ENCODE results near the gene SCN10A. TPM values are rescaled to one million over a fixed set of nuclear protein-coding genes. Genes with fewer than 3 reads are reported as not detected.

Gene SCN10A
- total and polyA plus RNA-seq, 3 experiments from 2014 or later = not detected

DNA sequence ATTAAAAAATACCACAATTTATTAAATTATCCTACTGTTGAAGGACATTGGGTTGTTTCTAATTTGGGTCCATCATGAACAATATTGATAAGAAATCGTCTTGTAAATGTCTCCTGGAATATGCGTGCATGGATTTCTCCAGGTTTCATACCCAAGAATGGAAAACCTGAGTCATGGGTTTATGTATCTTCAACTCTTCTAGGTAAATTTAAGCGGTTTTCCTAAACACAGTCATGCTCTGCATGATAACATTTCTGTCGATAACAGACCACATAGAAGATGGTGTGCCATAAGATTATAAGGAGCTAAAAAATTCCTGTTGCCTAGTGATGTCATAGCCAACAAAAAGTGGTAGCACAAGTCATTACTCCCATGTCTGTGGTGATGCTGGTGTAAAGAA is 126.7 kb downstream of the SCN10A start:
- no peaks in the 10 kb centered on the region for H3K4me1 Mint-ChIP-seq

DNA sequence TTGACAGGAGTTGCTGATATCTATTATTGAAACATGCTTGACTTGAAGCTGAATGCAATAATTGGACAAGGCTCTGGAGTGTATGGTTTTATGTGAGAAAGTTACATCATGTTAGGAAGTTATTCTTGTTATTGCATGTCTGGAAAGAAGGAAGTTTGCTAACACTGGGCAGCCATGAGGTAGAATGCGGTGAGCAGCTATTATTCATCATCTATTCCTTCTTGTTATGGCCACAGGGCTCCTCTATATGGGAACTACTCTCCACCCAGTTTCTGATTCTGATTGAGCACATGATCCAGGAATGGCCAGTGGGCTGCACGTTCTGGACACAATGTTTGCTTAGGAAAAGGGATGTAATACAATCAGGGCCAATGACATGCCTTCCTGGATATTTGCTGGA is 128.7 kb downstream of the SCN10A start:
- Histone ChIP-seq H3K4me3 (ENCODE audit: low read length) (no peak overlapping the region), H3K27me3 (ENCODE audit: insufficient read depth, low read length, poor library complexity, severe bottlenecking) (no peaks in the 10 kb centered on the region), H3K4me1 (ENCODE audit: insufficient read depth, low read length) (no peaks in the 10 kb centered on the region), H3K27ac (ENCODE audit: low read depth, low read length) (no peak overlapping the region), H3K9me3 (ENCODE audit: low read length) (no peaks in the 10 kb centered on the region), H3K36me3 (ENCODE audit: insufficient read depth, low read length) (no peaks in the 10 kb centered on the region)
- ChIA-PET CTCF (no interaction called here), POLR2A (no interaction called here)
- Mint-ChIP-seq H3K27ac (peak overlapping the region in 1 of 8 donors; percentile 33), H3K4me1 (no peaks in the 10 kb centered on the region), H3K36me3 (no peaks in the 10 kb centered on the region), H3K27me3 (peaks cover 3 to 5% of the 10 kb centered on the region in 2 donors), H3K4me3 (no peak overlapping the region), H3K9me3 (no peaks in the 10 kb centered on the region)
- no peak for DNase-seq

More for the DNA sequence above, 126.7 kb downstream of the SCN10A start:
- no peak for DNase-seq
- Histone ChIP-seq H3K4me1 (ENCODE audit: insufficient read depth, low read length) (no peaks in the 10 kb centered on the region), H3K9me3 (ENCODE audit: low read length) (no peaks in the 10 kb centered on the region), H3K27ac (ENCODE audit: low read depth, low read length) (no peak overlapping the region), H3K4me3 (ENCODE audit: low read length) (no peak overlapping the region), H3K27me3 (ENCODE audit: insufficient read depth, low read length, poor library complexity, severe bottlenecking) (no peaks in the 10 kb centered on the region), H3K36me3 (ENCODE audit: insufficient read depth, low read length) (no peaks in the 10 kb centered on the region)
- CTCF ChIA-PET = no interaction called here
- Mint-ChIP-seq H3K36me3 (no peaks in the 10 kb centered on the region), H3K4me3 (no peak overlapping the region), H3K27ac (no peak overlapping the region), H3K27me3 (peaks cover 0 to 4% of the 10 kb centered on the region in 2 donors), H3K9me3 (peaks cover 0 to 2% (median 0%) of the 10 kb centered on the region in 5 donors)
- POLR2A ChIA-PET = no interaction called here

DNA sequence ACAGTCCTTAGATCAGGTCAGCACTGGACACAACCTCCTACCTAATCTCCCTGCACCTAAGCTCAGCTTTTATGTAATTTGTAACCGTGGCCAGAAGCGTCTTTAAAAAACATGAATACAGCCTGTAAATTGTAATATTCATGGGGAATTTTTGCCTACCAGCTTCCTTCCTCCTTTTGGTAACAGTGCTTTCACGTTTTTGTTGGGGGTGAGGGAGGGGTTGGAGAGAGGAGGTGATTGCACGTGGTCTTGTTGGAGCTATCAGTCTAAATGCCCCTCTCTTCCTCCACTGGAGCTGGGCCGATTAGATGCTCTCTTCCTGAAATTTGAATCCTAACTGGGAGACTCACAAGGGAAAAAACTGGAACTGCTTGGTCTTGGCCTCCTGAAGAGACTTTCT is 131.5 kb downstream of the SCN10A start:
- no peaks in the 10 kb centered on the region for H3K9me3 Mint-ChIP-seq
- H3K27ac Mint-ChIP-seq = peak overlapping the region in 1 of 8 donors; percentile 24
- no peak for DNase-seq
- H3K27ac ChIP-seq (ENCODE audit: low read depth, low read length) = no peak overlapping the region
- no peaks in the 10 kb centered on the region for H3K36me3 ChIP-seq (ENCODE audit: insufficient read depth, low read length)
- H3K36me3 Mint-ChIP-seq = no peaks in the 10 kb centered on the region
- H3K27me3 Mint-ChIP-seq = peaks cover 5 to 18% of the 10 kb centered on the region in 2 donors
- no peaks in the 10 kb centered on the region for H3K4me1 ChIP-seq (ENCODE audit: insufficient read depth, low read length)
- H3K9me3 ChIP-seq (ENCODE audit: low read length) = no peaks in the 10 kb centered on the region
- no peak overlapping the region for H3K4me3 ChIP-seq (ENCODE audit: low read length)
- H3K4me3 Mint-ChIP-seq = no peak overlapping the region
- ChIA-PET POLR2A (no interaction called here), CTCF (no interaction called here)
- no peaks in the 10 kb centered on the region for H3K27me3 ChIP-seq (ENCODE audit: insufficient read depth, low read length, poor library complexity, severe bottlenecking)
- no peaks in the 10 kb centered on the region for H3K4me1 Mint-ChIP-seq

DNA sequence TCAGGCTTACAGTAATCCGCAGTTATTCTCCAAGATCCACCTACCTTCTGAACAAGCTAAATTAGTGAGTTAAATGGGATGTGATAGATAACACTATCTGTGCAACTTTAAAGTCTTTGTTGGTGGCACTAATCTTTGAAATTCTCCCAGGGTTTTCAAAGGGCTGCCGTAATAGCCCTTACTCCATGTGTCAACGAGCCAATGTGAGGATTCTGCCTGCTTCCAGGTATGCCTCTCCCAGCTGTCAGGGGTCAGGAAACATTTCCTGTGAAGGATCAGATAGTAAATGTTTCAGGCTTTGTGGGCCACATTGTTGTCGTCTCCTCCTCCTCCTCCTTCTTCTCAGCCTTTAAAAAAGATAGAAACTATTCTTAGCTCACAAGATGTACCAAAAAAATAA is 146.3 kb downstream of the SCN10A start:
- ChIA-PET CTCF (interaction anchor here (1.3 kb wide), 1 partner anchor 18 kb away, joined by 3 read pairs; no protein-coding TSS in a partner anchor), POLR2A (no interaction called here)
- peaks cover 0 to 3% (median 0%) of the 10 kb centered on the region in 5 donors for H3K9me3 Mint-ChIP-seq
- Histone ChIP-seq H3K36me3 (ENCODE audit: insufficient read depth, low read length) (no peaks in the 10 kb centered on the region), H3K27me3 (ENCODE audit: insufficient read depth, low read length, poor library complexity, severe bottlenecking) (peaks cover 5% of the 10 kb centered on the region), H3K4me1 (ENCODE audit: insufficient read depth, low read length) (no peaks in the 10 kb centered on the region), H3K4me3 (ENCODE audit: low read length) (no peak overlapping the region), H3K9me3 (ENCODE audit: low read length) (no peaks in the 10 kb centered on the region), H3K27ac (ENCODE audit: low read depth, low read length) (no peak overlapping the region)
- H3K36me3 Mint-ChIP-seq = no peaks in the 10 kb centered on the region
- H3K4me1 Mint-ChIP-seq = no peaks in the 10 kb centered on the region
- peaks cover 12 to 43% of the 10 kb centered on the region in 2 donors for H3K27me3 Mint-ChIP-seq
- H3K27ac Mint-ChIP-seq = no peak overlapping the region
- no peak overlapping the region for H3K4me3 Mint-ChIP-seq
- DNase-seq = no peak

- Histone ChIP-seq H3K27me3 (ENCODE audit: insufficient read depth, low read length, poor library complexity, severe bottlenecking) (peaks cover under 1% of the 10 kb centered on the region), H3K27ac (ENCODE audit: low read depth, low read length) (no peak overlapping the region), H3K9me3 (ENCODE audit: low read length) (peaks cover 4% of the 10 kb centered on the region), H3K4me1 (ENCODE audit: insufficient read depth, low read length) (no peaks in the 10 kb centered on the region), H3K36me3 (ENCODE audit: insufficient read depth, low read length) (no peaks in the 10 kb centered on the region), H3K4me3 (ENCODE audit: low read length) (no peak overlapping the region)
- Mint-ChIP-seq H3K27me3 (peaks cover 49 to 58% of the 10 kb centered on the region in 2 donors), H3K36me3 (peaks cover 0 to 14% (median 1%) of the 10 kb centered on the region in 3 donors), H3K9me3 (peaks cover 18 to 27% (median 23%) of the 10 kb centered on the region in 5 donors), H3K4me3 (no peak overlapping the region), H3K27ac (no peak overlapping the region), H3K4me1 (no peaks in the 10 kb centered on the region)
- ChIA-PET CTCF (interaction anchor here (1.2 to 1.5 kb wide), 2 partner anchors 11 to 167 kb away, joined by 3 to 4 read pairs; partner anchors contain the start of gene EXOG), POLR2A (no interaction called here)
- DNase-seq = no peak
Measured at GRCh38 chr3:38662544-38662943, 153.5 kb downstream of the SCN10A start.

DNA sequence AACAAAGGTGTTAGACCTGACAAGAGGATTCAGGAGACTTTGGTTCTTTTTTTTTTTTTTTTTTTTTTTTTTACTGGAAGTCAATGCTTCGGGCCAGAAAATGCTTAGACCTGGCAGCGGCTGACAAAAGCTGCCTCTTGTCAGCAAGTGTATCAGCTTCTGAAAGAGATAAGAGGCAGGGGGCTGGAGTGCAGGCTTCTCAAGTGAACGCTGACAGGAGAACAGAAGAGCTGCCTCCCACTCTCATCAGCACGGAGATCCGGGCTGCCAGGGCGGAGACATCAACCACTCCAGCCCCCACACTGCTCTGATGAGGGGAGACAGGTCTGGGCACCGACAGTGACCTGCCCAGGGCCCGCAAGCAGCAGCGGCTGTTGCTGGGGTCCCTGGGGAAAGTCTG is 157.2 kb downstream of the SCN10A start:
- Mint-ChIP-seq H3K27ac (no peak overlapping the region), H3K4me3 (no peak overlapping the region), H3K36me3 (peaks cover 0 to 13% (median 1%) of the 10 kb centered on the region in 3 donors), H3K4me1 (peaks cover 2 to 5% (median 4%) of the 10 kb centered on the region in 3 donors), H3K9me3 (peaks cover 15 to 27% (median 20%) of the 10 kb centered on the region in 5 donors), H3K27me3 (peaks cover 50 to 61% of the 10 kb centered on the region in 2 donors)
- Histone ChIP-seq H3K36me3 (ENCODE audit: insufficient read depth, low read length) (no peaks in the 10 kb centered on the region), H3K27me3 (ENCODE audit: insufficient read depth, low read length, poor library complexity, severe bottlenecking) (peaks cover 8% of the 10 kb centered on the region), H3K4me1 (ENCODE audit: insufficient read depth, low read length) (no peaks in the 10 kb centered on the region), H3K27ac (ENCODE audit: low read depth, low read length) (no peak overlapping the region), H3K9me3 (ENCODE audit: low read length) (peaks cover 4% of the 10 kb centered on the region), H3K4me3 (ENCODE audit: low read length) (no peak overlapping the region)
- DNase-seq = no peak
- ChIA-PET POLR2A (no interaction called here), CTCF (interaction anchor here (1.3 to 5.2 kb wide), 2 partner anchors 136 to 163 kb away, joined by 3 to 37 read pairs; partner anchors contain the start of gene EXOG)

DNA sequence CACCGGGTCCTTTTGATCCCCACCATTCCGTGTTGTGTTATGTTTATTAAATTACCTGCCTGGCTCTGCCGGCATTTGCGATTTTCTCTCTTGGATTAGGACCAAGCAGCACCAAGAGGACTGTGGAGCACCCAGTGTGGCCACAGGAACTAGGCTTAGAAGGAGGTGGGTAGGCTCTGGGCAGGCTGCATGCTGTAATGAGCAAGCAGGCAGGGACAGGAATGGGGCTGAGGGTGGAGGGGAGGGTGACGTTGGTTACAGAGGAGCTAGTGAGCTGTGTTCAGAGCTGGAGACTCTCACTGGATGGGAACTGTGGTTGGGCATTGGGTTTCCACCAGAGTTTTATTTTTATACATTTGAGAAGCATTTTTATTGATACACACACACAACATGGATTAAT is 158.6 kb downstream of the SCN10A start:
- peaks cover 0 to 1% (median 0%) of the 10 kb centered on the region in 3 donors for H3K36me3 Mint-ChIP-seq
- Histone ChIP-seq H3K27me3 (ENCODE audit: insufficient read depth, low read length, poor library complexity, severe bottlenecking) (peaks cover 8% of the 10 kb centered on the region), H3K4me3 (ENCODE audit: low read length) (no peak overlapping the region), H3K4me1 (ENCODE audit: insufficient read depth, low read length) (no peaks in the 10 kb centered on the region), H3K9me3 (ENCODE audit: low read length) (peaks cover 4% of the 10 kb centered on the region), H3K27ac (ENCODE audit: low read depth, low read length) (no peak overlapping the region), H3K36me3 (ENCODE audit: insufficient read depth, low read length) (no peaks in the 10 kb centered on the region)
- CTCF ChIA-PET = interaction anchor here (5.2 kb wide), 1 partner anchor 162 kb away, joined by 37 read pairs; the partner anchor contains the start of gene EXOG
- H3K4me3 Mint-ChIP-seq = no peak overlapping the region
- POLR2A ChIA-PET = no interaction called here
- DNase-seq = no peak
- peaks cover 2 to 15% (median 7%) of the 10 kb centered on the region in 5 donors for H3K9me3 Mint-ChIP-seq
- peaks cover 2 to 5% (median 4%) of the 10 kb centered on the region in 3 donors for H3K4me1 Mint-ChIP-seq
- H3K27ac Mint-ChIP-seq = no peak overlapping the region
- H3K27me3 Mint-ChIP-seq = peaks cover 41 to 60% of the 10 kb centered on the region in 2 donors

- peaks cover 38 to 51% of the 10 kb centered on the region in 2 donors for H3K27me3 Mint-ChIP-seq
- POLR2A ChIA-PET = no interaction called here
- H3K27ac ChIP-seq (ENCODE audit: low read depth, low read length) = no peak overlapping the region
Measured at GRCh38 chr3:38655708-38656300, 160.2 kb downstream of the SCN10A start.

More at GRCh38 chr3:38655708-38656300, 160.2 kb downstream of the SCN10A start:
- Mint-ChIP-seq H3K27ac (no peak overlapping the region), H3K36me3 (no peaks in the 10 kb centered on the region), H3K4me1 (peaks cover 4 to 5% (median 4%) of the 10 kb centered on the region in 3 donors), H3K9me3 (peaks cover 0 to 2% (median 0%) of the 10 kb centered on the region in 5 donors), H3K4me3 (no peak overlapping the region)
- Histone ChIP-seq H3K4me1 (ENCODE audit: insufficient read depth, low read length) (peaks cover 4% of the 10 kb centered on the region), H3K9me3 (ENCODE audit: low read length) (no peaks in the 10 kb centered on the region), H3K36me3 (ENCODE audit: insufficient read depth, low read length) (no peaks in the 10 kb centered on the region), H3K4me3 (ENCODE audit: low read length) (no peak overlapping the region), H3K27me3 (ENCODE audit: insufficient read depth, low read length, poor library complexity, severe bottlenecking) (peaks cover 8% of the 10 kb centered on the region)
- CTCF ChIA-PET = interaction anchor here (1.0 to 7.0 kb wide), 8 partner anchors 9 to 256 kb away, joined by 3 to 79 read pairs (median 3); partner anchors contain the start of gene EXOG
- DNase-seq = peak in 2 of 5 donors; percentile 13 to 28
